GM18511 (cell line): Measurements from ENCODE around the gene SCAMP1.
"Not testable (repeated sequence)": the region's sequence is repeated elsewhere in the genome, so short reads cannot be mapped to it uniquely, and the experiment has no call there.

ENCODE experiments used
- ATAC-seq: cut with Tn5 transposase; IDR thresholded peaks from one replicate; pipeline ENCODE4 v1.9.1; 2021; ENCODE audit warnings: mild to moderate bottlenecking, moderate library complexity; ENCODE audit not compliant: unreplicated experiment

Gene SCAMP1, protein sequence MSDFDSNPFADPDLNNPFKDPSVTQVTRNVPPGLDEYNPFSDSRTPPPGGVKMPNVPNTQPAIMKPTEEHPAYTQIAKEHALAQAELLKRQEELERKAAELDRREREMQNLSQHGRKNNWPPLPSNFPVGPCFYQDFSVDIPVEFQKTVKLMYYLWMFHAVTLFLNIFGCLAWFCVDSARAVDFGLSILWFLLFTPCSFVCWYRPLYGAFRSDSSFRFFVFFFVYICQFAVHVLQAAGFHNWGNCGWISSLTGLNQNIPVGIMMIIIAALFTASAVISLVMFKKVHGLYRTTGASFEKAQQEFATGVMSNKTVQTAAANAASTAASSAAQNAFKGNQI

GRCh38 chr5:78359831-78360673 is at the start of gene SCAMP1:
Gene SCAMP1 (plus strand): TSS chr5:78360617. CDS start chr5:78360672, 55 bp downstream.
- peak; percentile 88 for ATAC-seq

- ATAC-seq: no peak
These were observed 42.9 kb upstream of the SCAMP1 start for GRCh38 chr5:78317515-78317914.

- ATAC-seq: no peak
These were observed 42.1 kb upstream of the SCAMP1 start for GRCh38 chr5:78318337-78318736.

DNA sequence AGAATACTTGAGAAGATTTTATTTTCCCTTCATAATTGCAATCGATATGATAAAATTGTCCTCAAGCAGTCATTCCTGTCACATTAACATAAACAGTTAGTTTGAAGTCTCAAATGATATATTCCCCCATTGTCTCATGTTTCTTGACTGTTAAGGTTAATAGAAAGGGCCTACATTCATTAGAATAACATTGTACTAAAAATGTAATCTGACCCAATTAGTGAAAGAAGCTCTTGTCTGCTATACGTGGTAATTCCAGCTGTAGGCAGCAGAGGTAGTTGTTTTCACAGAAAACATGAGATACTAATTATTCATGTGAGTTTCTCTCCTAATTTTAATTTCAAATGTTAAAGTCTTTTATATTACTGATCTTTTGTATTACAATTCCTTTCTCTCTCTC is 40.0 kb upstream of the SCAMP1 start:
- no peak for ATAC-seq

DNA sequence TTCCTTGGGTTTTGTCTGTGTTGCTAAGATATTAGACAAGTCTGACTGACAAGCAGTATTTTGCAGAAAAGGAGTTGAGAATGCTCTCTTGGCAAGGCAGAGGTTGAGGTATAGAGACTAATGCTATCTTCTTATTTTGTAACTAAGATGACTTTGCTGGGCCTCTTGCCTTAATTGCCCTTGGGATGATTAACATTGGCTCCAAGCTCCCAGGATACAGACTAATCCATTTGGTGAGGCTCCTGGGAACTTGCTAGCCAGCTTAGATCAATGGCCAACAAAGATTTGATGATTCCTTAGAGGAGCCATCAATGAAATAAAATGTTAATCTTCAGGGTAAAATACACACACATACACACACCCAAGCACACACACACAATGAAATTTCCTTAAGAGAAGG is 37.2 kb upstream of the SCAMP1 start:
- no peak for ATAC-seq

- ATAC-seq: no peak
These were observed 33.5 kb upstream of the SCAMP1 start for GRCh38 chr5:78326930-78327329.

DNA sequence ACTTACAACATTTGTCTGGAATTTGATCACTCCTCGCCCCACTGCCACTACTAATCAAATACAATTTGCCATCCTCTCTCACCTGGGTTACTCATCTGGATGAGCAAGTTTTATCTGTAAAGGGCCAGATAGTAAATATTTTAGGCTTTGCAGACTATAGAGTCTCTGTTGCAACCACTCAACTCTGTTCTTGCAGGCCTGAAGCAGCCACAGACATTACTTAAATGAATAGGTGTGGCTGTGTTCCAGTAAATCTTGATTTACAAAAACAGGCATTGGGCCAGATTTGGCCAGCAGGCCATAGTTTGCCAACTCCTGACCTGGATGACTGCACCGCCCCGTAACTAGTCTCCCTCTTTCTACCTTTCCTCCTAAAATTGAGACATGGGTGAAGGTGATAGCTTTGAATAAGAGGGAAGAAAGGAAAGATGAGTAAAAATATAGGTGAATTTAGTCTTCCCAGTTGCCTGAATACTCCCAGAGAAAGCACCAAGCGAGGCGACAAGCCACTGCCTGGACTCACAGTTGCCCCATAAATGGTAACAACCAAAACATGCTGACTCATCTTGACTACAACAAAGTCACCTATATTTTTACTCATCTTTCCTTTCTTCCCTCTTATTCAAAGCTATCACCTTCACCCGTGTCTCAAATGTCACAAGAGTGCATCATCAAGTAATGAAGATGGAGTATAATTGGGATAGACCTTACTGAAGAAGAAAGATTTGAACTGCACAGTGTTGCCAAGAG is 32.5 kb upstream of the SCAMP1 start:
- ATAC-seq: no peak

DNA sequence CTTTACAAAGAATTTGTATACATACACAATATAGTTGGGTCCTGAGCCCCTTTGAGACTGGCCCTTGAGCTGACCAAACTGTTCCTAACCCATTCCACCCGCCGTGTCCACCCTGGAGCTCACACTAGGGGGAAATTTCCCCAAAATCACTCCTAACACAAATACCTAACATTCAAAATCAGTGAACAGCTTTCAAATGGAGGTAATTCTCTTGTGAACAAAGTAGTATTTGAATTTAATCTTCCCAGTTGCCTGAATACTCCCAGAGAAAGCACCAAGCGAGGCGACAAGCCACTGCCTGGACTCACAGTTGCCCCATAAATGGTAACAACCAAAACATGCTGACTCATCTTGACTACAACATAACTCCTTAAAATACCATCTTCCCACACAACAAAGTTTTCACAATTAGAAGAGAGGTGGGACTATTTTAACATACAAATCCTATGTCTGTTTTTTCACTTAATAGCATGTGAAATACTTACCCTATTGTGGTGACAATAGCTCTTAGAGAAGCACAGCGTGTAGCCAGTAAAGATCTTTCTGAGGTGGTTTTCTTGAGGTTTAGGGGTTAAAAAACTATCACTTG is 31.7 kb upstream of the SCAMP1 start:
- no peak for ATAC-seq

- ATAC-seq: no peak
These were observed 28.8 kb upstream of the SCAMP1 start for GRCh38 chr5:78331523-78332080.

- ATAC-seq: no peak
These were observed 25.6 kb upstream of the SCAMP1 start for GRCh38 chr5:78334811-78335210.

GRCh38 chr5:78335976-78336375 is 24.4 kb upstream of the SCAMP1 start:
- ATAC-seq: no peak

DNA sequence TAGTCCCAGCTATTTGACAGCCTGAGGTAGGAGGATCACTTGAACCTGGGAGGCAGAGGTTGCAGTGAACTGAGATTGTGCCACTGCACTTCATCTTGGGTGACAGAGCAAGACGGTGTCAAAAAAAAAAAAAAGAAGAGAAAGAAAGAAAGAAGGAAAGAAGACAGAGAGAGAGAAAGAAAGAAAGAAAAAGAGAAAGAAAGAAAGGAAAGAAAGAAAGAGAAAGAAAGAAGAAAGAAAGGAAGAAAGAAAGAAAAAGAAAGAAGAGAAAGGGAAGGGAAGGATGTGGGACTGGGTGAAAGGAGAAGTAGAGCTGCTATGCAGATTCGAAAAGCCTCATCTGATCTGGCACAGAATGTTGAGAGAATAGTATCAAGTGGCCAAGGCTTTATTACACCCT is 23.7 kb upstream of the SCAMP1 start:
- ATAC-seq: no peak

DNA sequence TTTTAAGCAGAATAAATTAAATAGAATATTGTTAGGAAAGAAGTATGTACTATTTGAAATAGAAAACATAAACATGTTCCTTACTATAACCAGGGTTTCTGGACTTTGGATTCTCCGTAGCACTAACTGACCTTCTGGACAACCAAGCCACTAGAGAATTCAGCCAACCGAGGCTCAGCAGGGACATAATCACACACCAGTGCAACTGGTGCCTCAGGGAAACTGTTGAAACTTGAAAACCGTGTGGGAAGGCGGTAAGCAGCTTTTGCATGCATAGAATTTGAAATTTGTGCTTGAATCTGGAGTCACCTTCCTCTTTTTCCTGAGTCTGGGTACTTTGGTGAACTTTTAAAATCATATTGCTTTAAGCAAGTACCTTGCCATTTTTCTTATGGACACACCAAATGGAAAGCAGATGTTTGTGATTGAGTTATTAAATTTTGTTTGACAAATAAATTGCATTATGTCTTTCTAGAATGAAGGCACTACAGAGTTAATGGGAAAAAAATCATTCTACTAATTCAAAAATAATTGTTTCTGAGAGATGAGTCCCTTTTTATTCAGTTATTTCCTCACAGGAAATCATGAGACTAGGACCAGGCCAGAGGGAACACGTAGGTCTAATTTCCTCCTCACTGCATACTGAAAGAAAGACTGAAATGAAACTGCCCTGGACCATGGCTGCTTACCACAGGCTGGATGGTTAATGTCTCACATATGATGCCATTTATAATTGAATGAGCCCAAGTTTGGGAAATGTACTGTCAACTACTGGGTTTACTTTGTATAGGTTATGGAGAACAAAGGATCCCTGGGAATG is 20.6 kb upstream of the SCAMP1 start:
- ATAC-seq: no peak

DNA sequence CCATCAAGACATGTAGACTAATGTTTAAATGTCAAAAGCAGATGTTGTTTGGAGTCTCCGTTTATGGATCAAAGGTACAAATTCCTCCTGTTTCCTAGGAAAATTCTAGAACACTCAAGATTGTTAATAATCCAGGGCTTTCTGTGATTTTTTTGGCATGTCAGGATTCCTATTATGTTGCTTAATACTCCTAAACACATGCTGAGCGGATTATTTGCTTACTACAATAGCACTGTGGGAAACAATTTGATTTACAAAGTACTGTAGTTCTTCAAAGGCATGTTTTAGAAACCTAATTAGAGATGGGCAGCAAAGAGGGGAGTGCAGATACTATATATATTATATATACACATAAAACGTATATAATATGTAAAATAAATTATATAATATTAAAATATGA is 19.0 kb upstream of the SCAMP1 start:
- no peak for ATAC-seq

GRCh38 chr5:78345485-78345884 is 14.9 kb upstream of the SCAMP1 start:
- no peak for ATAC-seq

DNA sequence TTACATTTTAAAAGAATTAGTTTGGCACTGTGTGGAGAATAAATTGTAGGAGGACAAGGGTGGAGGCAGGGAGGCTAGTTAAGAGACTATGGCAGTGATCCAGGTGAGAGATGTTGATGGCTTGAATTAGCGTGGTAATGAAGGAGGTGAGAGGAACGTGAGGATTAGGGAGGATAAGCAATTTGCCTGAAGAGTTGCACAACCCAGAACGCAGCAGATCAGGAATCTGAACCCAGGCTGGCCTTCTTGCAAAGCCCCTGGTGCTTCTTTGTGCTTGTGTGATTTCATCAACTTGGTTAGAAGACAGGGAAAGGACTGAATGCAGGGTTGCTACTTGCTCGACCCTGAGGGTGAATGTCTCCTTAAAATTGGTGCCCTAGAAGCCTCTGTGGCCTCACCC is 6.9 kb upstream of the SCAMP1 start:
- ATAC-seq: no peak

DNA sequence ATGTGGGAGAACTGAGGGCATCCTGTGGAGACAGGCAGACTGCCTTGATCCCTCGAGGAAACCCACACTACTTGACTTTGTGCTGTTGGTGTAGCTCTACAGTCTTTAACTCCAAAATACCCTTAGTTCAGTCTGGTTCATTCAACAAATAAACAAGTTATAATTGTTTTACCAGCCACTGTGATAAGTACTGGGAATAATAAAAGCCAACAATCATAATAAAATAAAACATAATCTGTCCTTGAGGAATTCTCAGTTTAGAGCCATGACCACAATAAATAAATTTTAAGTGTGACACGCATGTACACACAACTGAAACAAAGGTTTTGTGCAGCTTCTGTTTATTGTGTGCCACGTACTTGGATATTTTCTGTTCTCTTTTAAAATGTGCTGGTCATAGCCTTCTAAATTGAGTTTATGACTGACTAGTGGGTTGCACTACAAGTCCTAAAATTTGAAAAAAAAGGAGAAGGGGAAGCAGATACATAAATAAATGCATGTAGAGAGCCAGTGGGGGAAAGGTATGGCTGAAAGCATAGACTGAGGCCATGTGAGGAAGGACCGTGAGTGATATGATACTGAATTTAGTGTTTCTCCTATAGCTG is 6.2 kb upstream of the SCAMP1 start:
- no peak for ATAC-seq

GRCh38 chr5:78355561-78355960 is 4.9 kb upstream of the SCAMP1 start:
- no peak for ATAC-seq

DNA sequence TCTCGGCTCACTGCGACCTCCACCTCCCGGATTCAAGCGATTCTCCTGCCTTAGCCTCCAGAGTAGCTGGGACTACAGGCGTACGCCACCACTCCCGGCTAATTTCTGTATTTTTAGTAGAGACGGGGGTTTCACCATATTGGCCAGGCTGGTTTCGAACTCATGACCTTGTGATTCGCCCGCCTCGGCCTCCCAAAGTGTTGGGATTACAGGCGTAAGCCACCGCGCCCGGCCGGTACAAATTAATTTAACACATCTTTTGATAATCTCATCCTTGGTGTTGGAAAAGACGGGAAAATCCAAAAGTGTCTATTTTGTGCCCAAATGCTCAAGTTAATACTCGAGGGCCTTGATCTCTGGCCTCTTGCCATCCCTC is 974 bp upstream of the SCAMP1 start:
- ATAC-seq: not testable (repeated sequence)

- no peak for ATAC-seq
These were observed 182 bp downstream of the SCAMP1 start for GRCh38 chr5:78360674-78360923.
